Ammon's horn (tissue), 1 donor: ENCODE data around the gene ATP8B4.
"Not testable (repeated sequence)": the region's sequence is repeated elsewhere in the genome, so short reads cannot be mapped to it uniquely, and the experiment has no call there.

ENCODE experiments used
- DNase-seq: peaks from one replicate; pipeline ENCODE4 v3.0.0-alpha.2; 2016; ENCODE audit warnings: low spot score

Gene ATP8B4

DNA sequence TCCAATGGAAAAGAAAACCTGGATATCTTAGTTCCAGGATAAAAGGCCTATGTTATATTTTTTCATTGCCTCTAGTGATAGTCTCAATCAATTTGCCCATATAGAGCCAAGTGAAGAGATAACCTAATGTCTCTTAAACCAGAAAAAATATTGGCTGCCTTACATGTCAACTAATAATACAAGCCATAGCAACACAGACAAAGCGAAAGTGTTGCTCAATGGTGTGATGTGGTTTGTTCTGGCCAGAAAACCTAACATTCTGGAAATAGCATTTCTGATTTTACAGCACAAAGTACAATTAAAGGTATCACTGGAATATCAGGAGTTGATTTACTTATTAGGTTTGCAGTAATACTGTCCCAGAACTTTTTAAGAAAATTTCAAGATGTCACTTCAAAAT lies 101.5 kb downstream of the ATP8B4 start:
- no peak for DNase-seq

DNA sequence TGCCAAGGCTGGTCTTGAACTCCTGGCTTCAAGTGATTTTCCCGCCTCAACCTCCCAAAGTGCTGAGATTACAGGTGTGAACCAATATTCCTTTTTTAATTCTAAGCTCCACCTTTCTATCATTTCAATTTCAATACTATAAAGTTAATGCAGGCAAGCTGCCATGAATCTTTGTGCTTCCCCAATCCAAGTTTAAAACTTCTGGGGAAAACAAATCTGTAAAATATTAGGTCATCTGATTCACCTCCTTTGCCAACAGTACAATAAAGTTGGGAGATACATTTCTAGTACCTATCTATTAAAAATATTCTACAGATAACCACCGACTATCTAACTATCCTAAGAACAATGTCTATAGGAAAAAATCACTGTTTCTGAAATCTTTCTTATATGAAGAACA lies 102.1 kb downstream of the ATP8B4 start:
- no peak for DNase-seq

- DNase-seq: no peak
These were observed 106.2 kb downstream of the ATP8B4 start for GRCh38 chr15:50012790-50013189.

DNA sequence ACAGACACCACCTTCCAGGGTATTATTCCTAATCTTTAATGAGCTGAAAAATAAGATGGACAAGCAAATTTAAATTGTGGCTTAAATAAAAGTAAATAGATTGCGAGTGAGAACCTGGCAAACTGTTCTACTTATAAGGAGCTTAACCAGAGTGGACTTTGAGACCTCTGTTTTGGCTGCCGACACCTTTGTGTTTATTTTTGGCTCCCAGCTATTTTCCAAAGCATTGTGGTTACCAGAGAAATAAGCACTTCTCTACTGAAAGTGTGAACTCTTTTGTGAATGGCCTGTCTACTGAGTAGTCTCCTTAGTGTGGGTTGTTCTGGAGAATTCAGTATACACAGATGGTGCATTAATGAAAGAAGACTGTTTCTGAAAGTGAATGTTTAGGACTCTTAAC lies 109.4 kb downstream of the ATP8B4 start:
- no peak for DNase-seq

GRCh38 chr15:50003786-50004334 lies 115.2 kb downstream of the ATP8B4 start:
- peak; percentile 91 for DNase-seq

- no peak for DNase-seq
These were observed 127.4 kb downstream of the ATP8B4 start for GRCh38 chr15:49991587-49991986.

- DNase-seq: no peak
These were observed 128.0 kb downstream of the ATP8B4 start for GRCh38 chr15:49990835-49991545.

- peak; percentile 13 for DNase-seq
These were observed 129.5 kb downstream of the ATP8B4 start for GRCh38 chr15:49989498-49989897.

DNA sequence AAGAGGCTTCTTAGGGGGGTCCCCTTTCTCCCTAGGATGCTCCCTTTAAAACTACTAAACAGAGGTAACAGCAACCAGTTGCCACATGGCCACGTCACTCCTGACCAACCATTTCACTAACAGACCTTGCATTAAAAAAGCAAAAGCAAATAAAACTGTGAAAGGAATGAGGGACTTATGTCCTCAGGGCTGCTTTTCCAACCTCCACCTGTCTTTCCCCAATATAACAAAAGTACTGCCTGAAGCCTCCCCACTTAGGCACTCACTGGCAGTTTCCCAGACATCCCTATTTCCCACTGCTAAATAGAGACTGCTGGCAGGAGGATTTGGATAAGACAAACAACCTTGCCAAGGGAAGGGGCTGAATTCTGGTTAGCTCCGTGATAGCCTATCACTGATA lies 130.3 kb downstream of the ATP8B4 start:
- DNase-seq: no peak

GRCh38 chr15:49987896-49988295 lies 131.1 kb downstream of the ATP8B4 start:
- no peak for DNase-seq

- DNase-seq: no peak
These were observed 131.7 kb downstream of the ATP8B4 start for GRCh38 chr15:49987198-49987785.

DNA sequence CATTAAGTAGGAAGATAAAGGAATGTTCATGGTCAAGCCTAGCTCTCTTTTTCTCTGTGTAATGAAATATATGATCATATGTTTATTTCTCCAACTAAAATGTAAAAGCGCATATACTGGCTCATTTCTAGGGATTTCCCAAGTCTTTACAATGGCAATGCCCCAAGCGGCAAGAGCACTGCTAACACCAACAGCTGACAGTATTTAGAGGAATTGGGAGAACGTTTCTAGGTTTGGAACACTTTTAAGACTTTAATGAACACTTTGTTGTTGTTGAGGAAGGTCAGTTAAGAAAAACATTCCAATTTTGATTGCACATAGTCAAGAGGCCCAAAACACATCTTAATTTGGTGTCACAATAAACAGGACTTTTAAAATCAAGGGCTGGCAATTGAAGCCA lies 132.7 kb downstream of the ATP8B4 start:
- DNase-seq: no peak

- DNase-seq: no peak
These were observed 133.6 kb downstream of the ATP8B4 start for GRCh38 chr15:49985463-49985862.

- DNase-seq: no peak
These were observed 134.6 kb downstream of the ATP8B4 start for GRCh38 chr15:49984436-49984835.

GRCh38 chr15:49982584-49982983 lies 136.4 kb downstream of the ATP8B4 start:
- DNase-seq: no peak

GRCh38 chr15:49979705-49980382 lies 139.2 kb downstream of the ATP8B4 start:
- no peak for DNase-seq

DNA sequence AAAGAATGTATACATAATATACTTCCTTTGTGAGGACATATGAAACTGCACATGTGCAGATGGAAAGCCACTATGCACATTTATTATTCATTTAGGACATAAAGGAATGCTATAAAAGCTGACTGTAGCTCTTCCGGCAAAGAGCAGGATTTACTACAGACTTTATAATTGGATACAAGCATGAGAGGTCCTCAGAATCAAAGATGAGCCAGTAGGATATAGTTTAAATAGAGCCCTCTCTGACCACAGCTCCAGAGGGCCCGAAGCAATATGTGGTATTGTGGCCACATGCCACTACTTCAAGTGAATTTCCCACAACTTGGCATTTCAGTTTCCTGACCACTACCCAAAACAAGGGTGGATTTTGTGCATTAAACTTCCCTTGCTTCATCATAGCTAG lies 140.9 kb downstream of the ATP8B4 start:
- DNase-seq: no peak

- no peak for DNase-seq
These were observed 141.7 kb downstream of the ATP8B4 start for GRCh38 chr15:49977306-49977705.

DNA sequence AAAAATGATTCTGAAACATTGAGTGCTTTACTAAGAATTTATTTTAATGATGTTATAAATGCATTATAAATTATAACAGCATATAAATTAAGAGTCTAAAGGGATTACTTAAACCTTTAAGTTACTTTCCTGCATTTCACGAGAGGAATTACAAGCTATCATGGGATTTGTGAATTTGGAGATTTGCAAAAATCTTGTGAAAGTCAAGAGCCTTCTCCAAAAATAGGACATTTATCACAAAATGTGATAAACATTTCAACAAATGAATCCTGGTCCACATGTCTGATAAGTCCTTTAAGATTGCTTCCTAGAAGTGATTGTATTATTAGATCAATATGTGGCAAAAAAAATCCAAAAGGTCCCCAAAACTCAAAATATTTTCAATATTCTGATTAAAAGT lies 154.5 kb downstream of the ATP8B4 start:
- no peak for DNase-seq

- no peak for DNase-seq
These were observed 155.0 kb downstream of the ATP8B4 start for GRCh38 chr15:49964061-49964460.

DNA sequence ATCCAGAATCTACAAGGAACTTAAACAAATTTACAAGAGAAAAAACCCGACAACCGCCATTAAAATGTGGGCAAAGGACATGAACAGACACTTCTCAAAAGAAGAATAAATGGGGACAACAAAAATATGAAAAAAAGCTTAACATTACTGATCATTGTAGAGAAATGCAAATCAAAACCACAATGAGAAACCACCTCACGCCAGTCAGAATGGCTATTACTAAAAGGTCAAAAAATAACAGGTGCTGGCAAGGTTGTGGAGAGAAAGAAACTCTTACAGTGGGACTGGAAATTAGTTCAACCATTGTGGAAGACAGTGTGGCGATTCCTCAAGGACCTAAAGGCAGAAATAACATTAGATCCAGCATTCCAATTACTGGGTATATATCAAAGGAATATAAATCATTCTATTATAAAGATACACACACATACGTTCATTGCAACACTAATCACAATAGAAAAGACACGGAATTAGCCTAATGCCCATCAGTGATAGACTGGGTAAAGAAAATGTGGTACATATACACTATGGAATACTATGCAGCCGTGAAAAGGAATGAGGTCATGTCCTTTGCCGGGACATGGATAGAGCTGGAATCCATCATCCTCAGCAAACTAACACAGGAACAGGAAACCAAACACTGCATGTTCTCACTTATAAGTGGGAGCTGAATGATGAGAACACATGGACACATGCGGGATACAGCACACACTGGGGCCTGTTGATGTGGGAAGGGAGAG lies 155.8 kb downstream of the ATP8B4 start:
- DNase-seq: not testable (repeated sequence)

- DNase-seq: no peak
These were observed 156.9 kb downstream of the ATP8B4 start for GRCh38 chr15:49962044-49962602.
